Right lobe of liver (tissue), 4 donors: ENCODE data around the gene SOBP.
"Not testable (repeated sequence)": the region's sequence is repeated elsewhere in the genome, so short reads cannot be mapped to it uniquely, and the experiment has no call there.

Experiments
- POLR2A ChIP-seq: fragments of 450-650 bp; IDR thresholded peaks from one replicate; pipeline ENCODE4 v1.6.1; 2017; ENCODE audit warnings: antibody characterized with exemption, mild to moderate bottlenecking
- TF ChIP-seq, protein P1 (sequence below), 4 donors: fragments of 200-600 bp in 3 of 4; fragments of 450-650 bp in 1 of 4; IDR thresholded peaks; one replicate each; pipeline versions ENCODE4 v1.5.1 to v1.8.0; 2016 to 2022; ENCODE audit warnings: antibody characterized with exemption in 4 of 4, mild to moderate bottlenecking in 2 of 4
- donor health status: DM: no; HTN: no; CAD: no.
- donor health status: DM: no; HTN: no; CAD: no.
- donor health status: DM: no; HTN: yes; CAD: no.

DNA sequence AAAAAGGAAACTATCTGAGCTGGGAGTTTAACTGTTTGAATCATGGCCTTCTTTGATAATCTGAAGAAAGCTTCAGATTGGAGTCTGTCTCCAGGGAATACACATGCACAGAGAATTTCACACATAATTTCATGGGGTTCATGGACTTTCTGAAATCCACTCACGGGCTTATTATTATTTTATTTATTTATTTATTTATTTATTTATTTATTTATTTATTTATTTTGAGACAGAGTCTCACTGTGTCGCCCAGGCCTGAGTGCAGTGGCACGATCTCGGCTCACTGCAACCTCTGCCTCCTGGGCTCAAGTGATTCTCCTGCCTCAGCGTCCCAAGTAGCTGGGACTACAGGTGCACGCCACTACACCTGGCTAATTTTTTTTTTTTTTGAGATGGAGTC, 63.2 kb downstream of the SOBP start:
- TF ChIP-seq, protein P1, sequence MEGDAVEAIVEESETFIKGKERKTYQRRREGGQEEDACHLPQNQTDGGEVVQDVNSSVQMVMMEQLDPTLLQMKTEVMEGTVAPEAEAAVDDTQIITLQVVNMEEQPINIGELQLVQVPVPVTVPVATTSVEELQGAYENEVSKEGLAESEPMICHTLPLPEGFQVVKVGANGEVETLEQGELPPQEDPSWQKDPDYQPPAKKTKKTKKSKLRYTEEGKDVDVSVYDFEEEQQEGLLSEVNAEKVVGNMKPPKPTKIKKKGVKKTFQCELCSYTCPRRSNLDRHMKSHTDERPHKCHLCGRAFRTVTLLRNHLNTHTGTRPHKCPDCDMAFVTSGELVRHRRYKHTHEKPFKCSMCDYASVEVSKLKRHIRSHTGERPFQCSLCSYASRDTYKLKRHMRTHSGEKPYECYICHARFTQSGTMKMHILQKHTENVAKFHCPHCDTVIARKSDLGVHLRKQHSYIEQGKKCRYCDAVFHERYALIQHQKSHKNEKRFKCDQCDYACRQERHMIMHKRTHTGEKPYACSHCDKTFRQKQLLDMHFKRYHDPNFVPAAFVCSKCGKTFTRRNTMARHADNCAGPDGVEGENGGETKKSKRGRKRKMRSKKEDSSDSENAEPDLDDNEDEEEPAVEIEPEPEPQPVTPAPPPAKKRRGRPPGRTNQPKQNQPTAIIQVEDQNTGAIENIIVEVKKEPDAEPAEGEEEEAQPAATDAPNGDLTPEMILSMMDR (IDR thresholded peaks at IDR 0.05) = not testable (repeated sequence)
- not testable (repeated sequence) for TF ChIP-seq POLR2A
